Panc1 (cell line): ENCODE results near the gene STARD10. TPM values are rescaled to one million over a fixed set of nuclear protein-coding genes. Genes with fewer than 3 reads are reported as not detected.
"Not testable (repeated sequence)": the region's sequence is repeated elsewhere in the genome, so short reads cannot be mapped to it uniquely, and the experiment has no call there.

Source experiments
- ATAC-seq: fragments of 200-7000 bp; cut with Tn5 transposase; 2 replicates; pipeline ENCODE4 v1.9.1; 2020; ENCODE audit warnings: mild to moderate bottlenecking, moderate library complexity
- BruUV-seq: library from RNA; stranded (reverse); fragments of 400-500 nt; replicated peaks from 2 replicates; lab custom pipeline; 2021; lab: Mats Ljungman, UMichigan
- CTCF ChIA-PET: fragments of 300-600 bp; sonication (Branson Sonifier 250); formaldehyde crosslinking; loops from one replicate; lab custom pipeline; 2022; ENCODE audit warnings: antibody characterized with exemption; lab: Charles Lee
- POLR2A ChIA-PET: fragments of 300-600 bp; sonication (Branson Sonifier 250); formaldehyde crosslinking; loops from one replicate; lab custom pipeline; 2022; ENCODE audit warnings: antibody characterized with exemption; lab: Charles Lee
- DNase-seq: peaks from one replicate; pipeline ENCODE4 v3.0.0-alpha.2; 2010; ENCODE audit warnings: low read depth, low spot score
- H3K27ac ChIP-seq: 2 replicates; pipeline ENCODE4 v1.5.1; 2011; ENCODE audit warnings: mild to moderate bottlenecking, low read length, inconsistent platforms
- H3K27me3 ChIP-seq: fragments of 200-500 bp; sonication (Bioruptor generic); 2 replicates; pipeline ENCODE4 v1.6.0; 2014; ENCODE audit warnings: low read length, inconsistent platforms; ENCODE audit not compliant: control insufficient read depth, insufficient read depth
- H3K36me3 ChIP-seq: fragments of 200-500 bp; sonication (Bioruptor generic); 2 replicates; pipeline ENCODE4 v1.5.1; 2014; ENCODE audit warnings: inconsistent platforms, mild to moderate bottlenecking, low read length, moderate library complexity; ENCODE audit not compliant: control insufficient read depth, insufficient read depth
- H3K4me1 ChIP-seq: 2 replicates; pipeline ENCODE4 v1.5.1; 2011; ENCODE audit warnings: inconsistent platforms, mild to moderate bottlenecking, low read length, moderate library complexity; ENCODE audit not compliant: control insufficient read depth, insufficient read depth
- H3K4me3 ChIP-seq, 2 experiments: 2 replicates each; pipeline ENCODE4 v1.5.1; 2011 to 2012; ENCODE audit warnings: low read depth in 2 of 2, low read length in 2 of 2, mild to moderate bottlenecking in 2 of 2, inconsistent platforms in 1 of 2, moderate library complexity in 1 of 2
- H3K9me3 ChIP-seq: fragments of 200-500 bp; sonication (Bioruptor generic); 2 replicates; pipeline ENCODE4 v1.5.1; 2014; ENCODE audit warnings: low read depth, mild to moderate bottlenecking, inconsistent platforms, low read length, moderate library complexity; ENCODE audit not compliant: control insufficient read depth, insufficient read depth
- CTCF ChIP-seq: fragments of 450-650 bp; IDR thresholded peaks from 2 replicates; pipeline ENCODE4 v1.5.1; 2017; ENCODE audit warnings: mild to moderate bottlenecking
- POLR2AphosphoS5 ChIP-seq: IDR thresholded peaks from 2 replicates; pipeline ENCODE4 v1.6.1; 2012; ENCODE audit warnings: mild to moderate bottlenecking, low read depth, low read length, moderate library complexity
- SIN3A ChIP-seq: IDR thresholded peaks from 2 replicates; pipeline ENCODE4 v1.6.1; 2012; ENCODE audit warnings: low read depth, mild to moderate bottlenecking, low read length, moderate library complexity, borderline replicate concordance; ENCODE audit not compliant: insufficient read depth
- TCF7L2 ChIP-seq: IDR thresholded peaks from 2 replicates; pipeline ENCODE4 v1.6.1; 2011; ENCODE audit warnings: mild to moderate bottlenecking, low read depth, low read length, inconsistent platforms
- in situ Hi-C: cut with HindIII; loops from 2 replicates; pipeline ENCODE4 v1.10.0; 2016; ENCODE audit warnings: low sequenced_read_pairs, low pct_unique_long_range_greater_than_20kb
- intact Hi-C: fragments of 100-400 bp; cut with micrococcal nuclease; formaldehyde crosslinking; loops from one replicate; pipeline ENCODE4 v1.10.0; 2022; ENCODE audit not compliant: unreplicated experiment
- total RNA-seq: library from RNA; stranded (reverse); gene quantifications from one replicate; pipeline ENCODE4 v1.2.1, GENCODE V29; 2021; ENCODE audit not compliant: unreplicated experiment
- TF ChIP-seq, protein P1 (sequence below), 2 experiments: IDR thresholded peaks; 2 replicates each; pipeline ENCODE4 v1.6.1; 2011 to 2012; ENCODE audit warnings: low read depth in 2 of 2, control low read depth in 1 of 2, low read length in 1 of 2, mild to moderate bottlenecking in 1 of 2, moderate library complexity in 1 of 2; ENCODE audit not compliant: insufficient read depth in 1 of 2

Gene STARD10
- total RNA-seq, 1 experiment from 2014 or later, result 32.1 TPM

- H3K4me3 ChIP-seq, result no peak overlapping the region
- in situ Hi-C loops, result no loop called here
- H3K36me3 ChIP-seq, result no peaks in the 10 kb centered on the region
- intact Hi-C loops, result no loop called here
- BruUV-seq, result no TSS peak
- ChIA-PET CTCF (interaction anchor here (0.6 to 0.7 kb wide), 4 partner anchors 66 to 1608 kb away, joined by 3 to 9 read pairs (median 6); no protein-coding TSS in a partner anchor), POLR2A (no interaction called here)
- DNase-seq (no peak), ATAC-seq (no peak)
- TF ChIP-seq TCF7L2 (no peak), POLR2AphosphoS5 (no peak), SIN3A (no peak), CTCF (no peak)
- TF ChIP-seq, protein P1, sequence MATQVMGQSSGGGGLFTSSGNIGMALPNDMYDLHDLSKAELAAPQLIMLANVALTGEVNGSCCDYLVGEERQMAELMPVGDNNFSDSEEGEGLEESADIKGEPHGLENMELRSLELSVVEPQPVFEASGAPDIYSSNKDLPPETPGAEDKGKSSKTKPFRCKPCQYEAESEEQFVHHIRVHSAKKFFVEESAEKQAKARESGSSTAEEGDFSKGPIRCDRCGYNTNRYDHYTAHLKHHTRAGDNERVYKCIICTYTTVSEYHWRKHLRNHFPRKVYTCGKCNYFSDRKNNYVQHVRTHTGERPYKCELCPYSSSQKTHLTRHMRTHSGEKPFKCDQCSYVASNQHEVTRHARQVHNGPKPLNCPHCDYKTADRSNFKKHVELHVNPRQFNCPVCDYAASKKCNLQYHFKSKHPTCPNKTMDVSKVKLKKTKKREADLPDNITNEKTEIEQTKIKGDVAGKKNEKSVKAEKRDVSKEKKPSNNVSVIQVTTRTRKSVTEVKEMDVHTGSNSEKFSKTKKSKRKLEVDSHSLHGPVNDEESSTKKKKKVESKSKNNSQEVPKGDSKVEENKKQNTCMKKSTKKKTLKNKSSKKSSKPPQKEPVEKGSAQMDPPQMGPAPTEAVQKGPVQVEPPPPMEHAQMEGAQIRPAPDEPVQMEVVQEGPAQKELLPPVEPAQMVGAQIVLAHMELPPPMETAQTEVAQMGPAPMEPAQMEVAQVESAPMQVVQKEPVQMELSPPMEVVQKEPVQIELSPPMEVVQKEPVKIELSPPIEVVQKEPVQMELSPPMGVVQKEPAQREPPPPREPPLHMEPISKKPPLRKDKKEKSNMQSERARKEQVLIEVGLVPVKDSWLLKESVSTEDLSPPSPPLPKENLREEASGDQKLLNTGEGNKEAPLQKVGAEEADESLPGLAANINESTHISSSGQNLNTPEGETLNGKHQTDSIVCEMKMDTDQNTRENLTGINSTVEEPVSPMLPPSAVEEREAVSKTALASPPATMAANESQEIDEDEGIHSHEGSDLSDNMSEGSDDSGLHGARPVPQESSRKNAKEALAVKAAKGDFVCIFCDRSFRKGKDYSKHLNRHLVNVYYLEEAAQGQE (IDR thresholded peaks at IDR 0.05; ENCODE audit: insufficient read depth in 1 of 2, low read depth in 2 of 2, low read length in 1 of 2), result no peak
- no peak overlapping the region for H3K27ac ChIP-seq
- no peaks in the 10 kb centered on the region for H3K9me3 ChIP-seq
- peaks cover 5% of the 10 kb centered on the region; the same call in 1 of the 2 replicates for H3K4me1 ChIP-seq
- no peaks in the 10 kb centered on the region for H3K27me3 ChIP-seq
Observed at GRCh38 chr11:72807792-72808191, 13.9 kb upstream of the STARD10 start.

- H3K4me3 ChIP-seq, result no peak overlapping the region
- POLR2A ChIA-PET, result no interaction called here
- no peak for DNase-seq
- no peaks in the 10 kb centered on the region; the same call in 1 of the 2 replicates for H3K4me1 ChIP-seq
- no peak for ATAC-seq
- CTCF ChIA-PET, result interaction anchor here (0.6 to 0.7 kb wide), 3 partner anchors 66 to 672 kb away, joined by 4 to 9 read pairs (median 7); no protein-coding TSS in a partner anchor
- no peaks in the 10 kb centered on the region for H3K27me3 ChIP-seq
- no TSS peak for BruUV-seq
- intact Hi-C loops (no loop called here), in situ Hi-C loops (no loop called here)
- TF ChIP-seq POLR2AphosphoS5 (no peak), TCF7L2 (no peak), CTCF (no peak), SIN3A (no peak)
- TF ChIP-seq, protein P1 (IDR thresholded peaks at IDR 0.05; ENCODE audit: insufficient read depth in 1 of 2, low read depth in 2 of 2, low read length in 1 of 2), result no peak
- H3K9me3 ChIP-seq, result no peaks in the 10 kb centered on the region
- no peak overlapping the region for H3K27ac ChIP-seq
- no peaks in the 10 kb centered on the region for H3K36me3 ChIP-seq
Observed at GRCh38 chr11:72807021-72807693, 13.3 kb upstream of the STARD10 start.

DNA sequence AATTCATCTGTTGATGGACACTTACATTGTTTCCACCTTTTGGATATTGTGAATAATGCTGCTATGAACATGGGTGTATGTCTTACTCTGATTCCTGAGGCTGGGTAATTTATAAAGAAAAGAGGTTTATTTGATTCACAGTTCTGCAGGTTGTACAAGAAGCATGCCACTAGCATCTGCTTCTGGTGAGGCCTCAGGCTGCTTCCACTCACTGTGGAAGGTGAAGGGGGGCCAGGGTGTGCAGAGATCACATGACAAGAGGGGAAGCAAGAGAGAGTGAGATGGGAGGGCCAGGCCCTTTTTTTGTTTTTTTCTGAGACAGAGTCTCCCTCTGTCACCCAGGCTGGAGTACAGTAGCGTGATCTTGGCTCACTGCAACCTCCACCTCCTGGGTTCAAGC lies 12.5 kb upstream of the STARD10 start:
- intact Hi-C loops, in situ Hi-C loops, CTCF ChIA-PET, BruUV-seq, H3K4me1 ChIP-seq, H3K27me3 ChIP-seq, ATAC-seq, DNase-seq, H3K4me3 ChIP-seq, POLR2A ChIA-PET, H3K36me3 ChIP-seq, H3K9me3 ChIP-seq, H3K27ac ChIP-seq: not testable (repeated sequence)
